MCF 10A (cell line): ENCODE data around the gene LRRC74B. TPM values are rescaled to one million over a fixed set of nuclear protein-coding genes. Genes with fewer than 3 reads are reported as not detected.

ENCODE experiments used
- BruUV-seq: library from RNA; stranded (reverse); fragments of 400-500 nt; replicated peaks from 2 replicates; lab custom pipeline; 2021; lab: Mats Ljungman, UMichigan
- CTCF ChIA-PET: fragments of 300-600 bp; sonication (Branson Sonifier 250); formaldehyde crosslinking; extraction: SDS; loops from one replicate; lab custom pipeline; 2021; ENCODE audit warnings: antibody characterized with exemption, inconsistent platforms; lab: Yijun Ruan, JAX
- POLR2A ChIA-PET: fragments of 300-600, 350-650 bp; sonication (Branson Sonifier 250); formaldehyde crosslinking; extraction: SDS; loops from one replicate; lab custom pipeline; 2020; ENCODE audit warnings: antibody characterized with exemption, inconsistent platforms; lab: Yijun Ruan, JAX
- DNase-seq: peaks from one replicate; pipeline ENCODE4 v3.0.0-alpha.2; 2018; ENCODE audit not compliant: unreplicated experiment
- H3K27ac Mint-ChIP-seq: one replicate; pipeline ENCODE4 v1.8.0; 2022; ENCODE audit warnings: mild to moderate bottlenecking, low read depth, mixed read lengths; ENCODE audit not compliant: unreplicated experiment
- H3K27me3 Mint-ChIP-seq: one replicate; pipeline ENCODE4 v1.8.0; 2022; ENCODE audit warnings: mixed read lengths; ENCODE audit not compliant: insufficient read depth, unreplicated experiment
- H3K36me3 Mint-ChIP-seq: one replicate; pipeline ENCODE4 v1.8.0; 2022; ENCODE audit warnings: mild to moderate bottlenecking, moderate library complexity, mixed read lengths; ENCODE audit not compliant: insufficient read depth, unreplicated experiment
- H3K4me1 Mint-ChIP-seq: one replicate; pipeline ENCODE4 v1.8.0; 2022; ENCODE audit warnings: mixed read lengths; ENCODE audit not compliant: insufficient read depth, unreplicated experiment
- H3K4me3 Mint-ChIP-seq: one replicate; pipeline ENCODE4 v1.8.0; 2022; ENCODE audit warnings: mild to moderate bottlenecking, moderate library complexity, mixed read lengths; ENCODE audit not compliant: unreplicated experiment
- H3K9me3 Mint-ChIP-seq: one replicate; pipeline ENCODE4 v1.8.0; 2022; ENCODE audit warnings: mixed read lengths; ENCODE audit not compliant: unreplicated experiment
- CTCF ChIP-seq: fragments of 200-600 bp; IDR thresholded peaks from one replicate; pipeline ENCODE4 v1.8.0; 2022; ENCODE audit warnings: antibody characterized with exemption, mild to moderate bottlenecking; ENCODE audit not compliant: unreplicated experiment
- intact Hi-C: fragments of 100-400 bp; cut with micrococcal nuclease; formaldehyde crosslinking; loops from 2 replicates; pipeline ENCODE4 v1.14.1; 2022
- total RNA-seq: library from RNA; stranded (reverse); gene quantifications from 2 replicates; pipeline ENCODE4 v1.2.3, GENCODE V29; 2022

The LRRC74B gene
- total RNA-seq, 1 experiment from 2014 or later, result not detected

DNA sequence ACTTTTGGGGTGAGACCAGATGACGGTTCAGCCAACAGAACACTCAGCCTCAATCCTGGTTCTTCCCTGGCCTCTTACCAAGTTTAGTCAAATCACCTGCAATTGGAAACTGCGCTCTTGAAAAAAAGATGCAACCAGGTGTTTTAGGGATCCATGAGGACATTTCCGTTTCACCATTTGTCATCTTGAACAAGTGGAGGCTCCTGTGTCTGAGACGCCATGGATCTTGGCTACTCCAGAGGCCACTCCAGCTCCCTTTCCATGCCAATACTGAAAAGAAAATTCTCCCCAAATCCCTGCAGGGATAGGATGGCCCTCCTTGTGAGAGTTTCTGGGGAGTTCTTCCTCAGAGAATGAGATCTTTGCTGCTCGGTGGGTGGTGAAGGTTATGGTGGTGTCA lies 27.7 kb downstream of the LRRC74B start:
- intact Hi-C loops, result no loop called here
- BruUV-seq, result no TSS peak

DNA sequence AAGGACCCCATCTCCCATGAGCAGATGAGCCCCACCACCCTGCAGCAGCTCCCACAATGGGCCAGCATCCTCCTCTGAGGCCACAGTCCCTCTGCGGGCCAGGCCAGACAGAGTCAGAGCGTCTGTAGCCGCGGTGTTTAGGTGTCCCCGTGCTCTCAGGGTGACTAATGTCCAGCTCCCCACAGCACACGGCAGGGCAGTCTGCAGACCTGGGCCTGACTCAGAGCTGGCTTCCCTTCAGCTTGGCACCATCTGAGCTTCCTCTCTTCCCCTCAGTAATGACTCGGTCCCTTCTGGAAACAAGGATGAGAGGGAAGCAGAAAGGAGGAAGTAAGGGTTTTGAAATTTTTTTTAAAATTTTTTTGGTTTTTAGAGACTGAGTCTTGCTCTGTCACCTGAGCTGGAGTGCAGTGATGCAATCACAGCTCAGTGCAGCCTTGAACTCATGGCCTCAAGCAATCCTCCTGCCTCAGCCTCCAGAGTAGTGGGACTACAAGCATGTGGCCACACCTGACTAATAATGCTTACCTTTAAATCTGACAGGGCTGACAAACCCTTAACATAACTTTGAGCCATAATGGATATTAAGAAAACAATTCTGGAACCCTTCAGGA lies 28.5 kb downstream of the LRRC74B start:
- POLR2A ChIA-PET, result interaction anchor here (0.6 to 1.6 kb wide), 8 partner anchors 9 to 71 kb away, joined by 3 to 7 read pairs (median 4); partner anchors contain the start of genes LRRC74B and P2RX6
- CTCF ChIA-PET, result no interaction called here
- BruUV-seq, result no TSS peak
- no peak for TF ChIP-seq CTCF
- no peak overlapping the region for H3K27ac Mint-ChIP-seq
- no peaks in the 10 kb centered on the region for H3K36me3 Mint-ChIP-seq
- H3K9me3 Mint-ChIP-seq, result no peaks in the 10 kb centered on the region
- H3K4me3 Mint-ChIP-seq, result no peak overlapping the region
- no peaks in the 10 kb centered on the region for H3K27me3 Mint-ChIP-seq
- H3K4me1 Mint-ChIP-seq, result peaks cover 12% of the 10 kb centered on the region
- peak; percentile 85 for DNase-seq
- intact Hi-C loops, result no loop called here

More for the DNA sequence above, 27.7 kb downstream of the LRRC74B start:
- TF ChIP-seq CTCF, result no peak
- Mint-ChIP-seq H3K27ac (no peak overlapping the region), H3K27me3 (no peaks in the 10 kb centered on the region), H3K4me1 (peaks cover 12% of the 10 kb centered on the region), H3K4me3 (no peak overlapping the region), H3K9me3 (no peaks in the 10 kb centered on the region), H3K36me3 (no peaks in the 10 kb centered on the region)
- POLR2A ChIA-PET, result interaction anchor here (1.0 to 1.6 kb wide), 4 partner anchors 10 to 58 kb away, joined by 3 to 7 read pairs (median 6); partner anchors contain the start of gene P2RX6
- CTCF ChIA-PET, result interaction anchor here (0.6 kb wide), 1 partner anchor 99 kb away, joined by 3 read pairs; no protein-coding TSS in a partner anchor
- no peak for DNase-seq

GRCh38 chr22:21075516-21076138 lies 29.9 kb downstream of the LRRC74B start:
- POLR2A ChIA-PET, result interaction anchor here (1.3 kb wide), 1 partner anchor 12 kb away, joined by 3 read pairs; no protein-coding TSS in a partner anchor

More at GRCh38 chr22:21075516-21076138, 29.9 kb downstream of the LRRC74B start:
- CTCF ChIA-PET, result no interaction called here
- H3K4me3 Mint-ChIP-seq, result no peak overlapping the region
- no peak overlapping the region for H3K27ac Mint-ChIP-seq
- no peak for TF ChIP-seq CTCF
- no peaks in the 10 kb centered on the region for H3K27me3 Mint-ChIP-seq
- H3K36me3 Mint-ChIP-seq, result no peaks in the 10 kb centered on the region
- intact Hi-C loops, result no loop called here
- no peak for DNase-seq
- no TSS peak for BruUV-seq
- H3K9me3 Mint-ChIP-seq, result no peaks in the 10 kb centered on the region
- peaks cover 12% of the 10 kb centered on the region for H3K4me1 Mint-ChIP-seq
